PC-9 (cell line): ENCODE data around the gene ITGA6.

ENCODE experiments used
- CTCF ChIP-seq: fragments of 200-600 bp; sonication (generic); conservative IDR thresholded peaks from 2 replicates; pipeline ENCODE4 v1.6.1; 2017; ENCODE audit warnings: mixed run types, antibody characterized with exemption, mild to moderate bottlenecking, moderate library complexity
- EZH2 ChIP-seq: fragments of 200-600 bp; sonication (generic); IDR thresholded peaks from 2 replicates; pipeline ENCODE4 v1.8.0; 2017; ENCODE audit warnings: antibody characterized with exemption, low read depth

DNA sequence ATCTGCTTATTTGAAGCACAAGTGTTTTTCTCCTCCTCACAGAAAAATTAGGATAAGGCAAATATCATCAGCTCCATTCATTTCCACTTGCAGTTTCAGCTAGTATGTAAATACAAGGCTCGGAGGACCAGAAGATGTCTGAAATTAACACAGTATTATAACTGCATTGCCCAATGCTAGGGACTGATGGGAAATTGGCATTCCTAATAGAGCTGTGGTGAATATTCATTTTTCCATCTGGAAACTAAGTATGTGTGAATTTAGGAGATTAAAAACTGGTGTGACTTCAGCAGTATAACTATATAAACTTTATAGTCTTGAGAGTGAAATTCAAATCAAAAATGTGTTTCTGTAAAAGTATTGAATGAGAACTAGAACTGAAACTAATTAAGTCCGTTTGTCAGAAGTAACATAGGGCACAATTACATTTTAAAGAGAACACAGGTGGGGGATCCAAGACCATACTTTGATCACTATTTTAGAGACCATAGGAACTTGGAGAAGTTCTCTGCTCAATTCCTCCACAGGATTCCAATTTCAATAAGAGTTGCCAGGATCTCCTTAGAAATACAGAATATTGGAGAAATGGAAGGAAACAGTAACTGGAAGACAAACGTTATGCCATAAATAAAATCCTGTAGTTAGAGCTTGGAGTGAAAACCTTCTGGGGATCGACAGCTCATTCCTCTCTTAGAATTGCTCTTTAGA lies 12.1 kb upstream of the ITGA6 start:
- TF ChIP-seq CTCF (no peak), EZH2 (no peak)
